ENCODE measurements around the gene CREB5.

CREB5 gene

DNA sequence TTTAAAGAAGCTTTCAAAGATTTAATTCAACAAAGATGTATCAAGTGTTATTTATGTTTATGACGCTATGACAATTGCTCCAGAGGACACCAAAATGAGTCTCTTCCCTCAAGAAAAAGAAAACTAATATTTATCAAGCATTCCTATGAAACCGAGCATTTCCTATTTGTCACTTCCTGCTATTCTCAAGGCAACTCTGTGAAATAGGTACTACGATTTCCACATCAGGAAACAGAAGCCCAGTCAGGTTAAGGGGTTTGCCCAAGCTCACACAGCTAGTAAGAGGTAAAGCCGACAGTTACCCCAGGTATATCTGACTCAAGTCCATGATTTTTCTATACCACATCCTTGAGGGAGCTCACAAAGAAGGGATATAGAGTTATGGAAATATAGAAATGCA is 459.9 kb downstream of the CREB5 start:
- DNase-seq, result no peak

DNA sequence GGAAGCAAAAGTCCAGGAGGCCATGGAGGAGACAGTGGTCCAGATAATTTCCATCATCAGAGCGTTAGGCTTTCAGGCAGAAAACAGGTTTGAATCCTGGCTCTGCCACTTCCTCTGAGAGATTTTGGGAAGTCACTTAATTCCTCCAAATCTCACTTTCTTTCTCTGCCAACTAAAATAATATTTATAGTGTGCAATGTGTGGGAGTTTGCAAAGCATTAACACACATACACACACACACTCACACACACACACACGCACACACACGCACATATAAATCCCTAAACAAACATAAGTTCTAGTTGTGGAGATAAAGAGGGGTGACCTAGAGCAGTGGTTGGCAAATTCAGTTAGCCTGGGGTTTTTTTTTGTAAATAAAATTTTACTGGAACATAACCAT is 461.0 kb downstream of the CREB5 start:
- DNase-seq, result no peak

DNA sequence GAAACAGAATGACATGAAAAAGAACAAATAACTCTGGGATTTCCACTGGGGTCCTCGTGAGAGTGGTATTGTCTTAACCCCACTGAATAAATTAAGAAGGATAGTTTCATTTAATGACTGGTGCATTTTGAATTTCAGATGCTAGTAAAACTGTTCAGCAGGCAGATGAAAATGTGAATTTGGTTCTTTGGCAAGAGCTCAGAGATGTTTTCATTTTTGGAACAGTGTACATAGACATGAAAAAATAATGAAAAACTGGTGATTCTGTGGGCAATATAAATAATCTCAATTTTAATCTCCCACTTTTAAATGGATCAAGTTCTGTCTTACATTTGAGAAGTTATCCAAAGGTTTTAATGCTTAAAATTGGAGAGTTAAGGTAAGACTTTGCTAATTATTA is 461.7 kb downstream of the CREB5 start:
- no peak for DNase-seq
